NCI-H774 (cell line): ENCODE results near the gene GAS6.
"Not testable (repeated sequence)": the region's sequence is repeated elsewhere in the genome, so short reads cannot be mapped to it uniquely, and the experiment has no call there.

Source experiments
- DNase-seq: peaks from one replicate; lab custom pipeline; 2025; lab: John Stamatoyannopoulos, UW

GAS6 gene

DNA sequence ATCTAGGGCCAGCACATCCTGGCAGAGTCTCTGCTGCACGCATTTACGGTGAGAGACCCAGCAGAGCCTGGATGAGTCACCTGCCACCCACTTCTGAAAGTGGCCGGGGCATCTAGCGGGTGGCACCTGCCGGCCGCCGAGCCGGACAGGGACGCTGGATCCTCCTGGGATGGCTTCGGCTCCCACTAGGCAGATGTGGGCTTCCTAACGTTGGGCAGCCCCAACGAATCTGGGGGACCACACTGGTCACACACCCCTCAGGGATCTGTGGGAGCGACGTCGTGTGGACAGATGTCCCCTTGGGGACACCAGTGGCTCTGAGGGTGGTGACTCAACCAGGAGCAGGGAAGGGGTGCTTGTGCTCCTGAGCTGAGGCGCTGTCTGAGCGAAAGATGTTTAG, 72.7 kb downstream of the GAS6 start:
- DNase-seq, result no peak

DNA sequence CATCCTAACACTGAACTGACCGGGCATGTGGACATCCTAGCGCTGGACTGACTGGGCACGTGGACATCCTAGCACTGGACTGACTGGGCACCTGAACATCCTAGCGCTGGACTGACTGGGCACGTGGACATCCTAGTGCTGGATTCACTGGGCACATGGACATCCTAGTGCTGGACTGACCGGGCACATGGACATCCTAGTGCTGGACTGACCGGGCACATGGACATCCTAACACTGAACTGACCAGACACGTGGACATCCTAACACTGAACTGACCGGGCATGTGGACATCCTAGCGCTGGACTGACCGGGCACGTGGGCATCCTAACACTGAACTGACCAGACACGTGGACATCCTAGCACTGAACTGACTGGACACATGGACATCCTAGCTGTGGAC, 73.9 kb downstream of the GAS6 start:
- DNase-seq, result not testable (repeated sequence)

DNA sequence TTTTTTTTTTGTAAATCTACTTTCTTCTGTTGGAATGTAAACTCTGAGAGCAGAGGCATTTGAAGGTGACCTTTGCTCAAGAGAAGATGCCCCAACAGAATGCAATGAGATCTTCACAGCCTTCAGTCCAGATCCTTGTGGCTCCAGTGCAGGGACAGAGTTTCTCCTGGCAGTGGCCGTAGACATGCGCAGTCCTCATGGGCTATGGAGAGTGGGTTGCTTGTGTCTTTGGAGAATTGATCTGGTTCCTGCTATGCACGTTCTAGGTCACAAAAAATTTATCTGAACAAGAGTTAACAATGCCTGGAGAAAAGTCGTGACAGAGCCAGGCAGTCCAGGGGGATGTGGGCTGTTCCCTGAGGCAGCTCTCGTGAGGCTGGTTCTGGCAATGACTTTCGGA, 74.7 kb downstream of the GAS6 start:
- DNase-seq, result no peak

DNA sequence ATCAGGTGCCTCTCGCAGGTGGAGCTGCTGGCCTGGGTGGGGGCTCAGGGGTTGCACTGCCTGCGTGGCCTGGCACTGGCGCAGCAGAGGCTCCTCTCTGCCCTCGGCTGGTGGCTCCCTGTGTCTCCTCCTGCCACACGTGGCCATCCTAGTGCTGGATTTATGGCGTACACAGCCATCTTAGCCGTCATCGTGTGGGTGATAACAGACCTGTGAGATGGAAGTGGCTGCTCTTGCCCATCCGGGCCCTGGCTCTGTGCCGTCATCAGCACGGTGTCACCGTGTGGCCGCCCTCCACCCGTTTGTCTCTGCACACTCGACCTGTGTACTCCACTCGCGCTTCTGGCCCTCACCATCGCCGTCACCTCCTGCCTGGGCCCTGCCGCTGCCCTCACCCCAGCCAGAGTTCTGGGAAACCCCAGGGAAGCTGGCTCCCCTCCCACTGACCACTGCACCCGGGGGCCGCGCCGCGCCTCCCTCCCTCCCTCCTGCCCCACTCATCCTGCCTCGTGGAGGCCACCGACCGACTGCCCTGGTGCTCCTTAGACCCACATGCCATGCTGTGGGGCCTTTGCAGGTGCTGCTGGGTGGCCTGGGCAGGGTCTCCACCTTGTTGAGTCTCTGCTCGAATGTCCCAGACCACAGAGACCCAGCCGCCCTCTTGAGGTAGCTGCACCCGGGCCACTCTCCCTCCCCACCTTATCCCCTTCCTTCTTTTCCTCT, 75.3 kb downstream of the GAS6 start:
- DNase-seq, result no peak

DNA sequence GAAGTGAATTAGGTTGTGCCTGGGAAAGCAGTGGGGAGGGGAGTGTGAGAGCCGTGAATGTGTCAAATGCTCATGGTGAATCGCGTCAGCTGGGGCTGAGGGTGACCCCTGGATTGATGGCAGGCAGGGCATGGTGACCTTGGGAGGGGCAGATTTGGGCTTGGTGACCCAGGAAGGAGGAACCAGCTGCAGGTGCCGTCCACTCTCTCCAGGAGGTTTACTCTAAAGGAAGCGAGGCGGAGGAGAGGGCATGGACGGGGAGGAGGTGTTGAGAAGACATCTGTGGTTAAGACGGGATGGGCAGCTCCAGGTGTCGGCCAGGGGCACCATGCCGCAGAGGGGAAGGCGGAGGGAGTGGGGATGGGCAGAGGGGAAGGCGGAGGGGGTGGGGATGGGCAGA, 76.2 kb downstream of the GAS6 start:
- no peak for DNase-seq

DNA sequence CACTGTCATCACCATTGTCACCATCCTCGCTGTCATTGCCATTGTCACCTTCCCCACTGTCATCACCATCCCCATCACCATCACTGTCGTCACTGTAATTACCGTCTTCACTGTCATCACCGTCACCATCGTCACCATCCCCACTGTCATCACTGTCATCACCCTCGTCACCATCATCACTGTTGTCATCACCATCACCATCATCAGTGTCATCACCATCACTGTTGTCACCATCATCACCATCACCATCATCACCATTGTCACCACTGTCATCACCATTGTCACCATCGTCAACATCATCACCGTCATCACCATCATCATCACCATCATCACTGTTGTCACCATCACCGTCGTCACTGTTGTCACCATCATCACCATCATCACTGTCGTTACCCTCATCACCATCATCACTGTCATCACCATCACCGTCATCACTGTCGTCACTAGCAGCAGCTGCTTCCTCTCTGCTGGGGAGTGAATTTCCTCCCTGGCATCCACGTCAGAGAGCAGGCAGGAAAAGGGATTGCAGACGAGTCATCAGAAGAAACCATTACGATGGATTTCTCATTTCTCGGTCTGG, 77.5 kb downstream of the GAS6 start:
- DNase-seq, result no peak

DNA sequence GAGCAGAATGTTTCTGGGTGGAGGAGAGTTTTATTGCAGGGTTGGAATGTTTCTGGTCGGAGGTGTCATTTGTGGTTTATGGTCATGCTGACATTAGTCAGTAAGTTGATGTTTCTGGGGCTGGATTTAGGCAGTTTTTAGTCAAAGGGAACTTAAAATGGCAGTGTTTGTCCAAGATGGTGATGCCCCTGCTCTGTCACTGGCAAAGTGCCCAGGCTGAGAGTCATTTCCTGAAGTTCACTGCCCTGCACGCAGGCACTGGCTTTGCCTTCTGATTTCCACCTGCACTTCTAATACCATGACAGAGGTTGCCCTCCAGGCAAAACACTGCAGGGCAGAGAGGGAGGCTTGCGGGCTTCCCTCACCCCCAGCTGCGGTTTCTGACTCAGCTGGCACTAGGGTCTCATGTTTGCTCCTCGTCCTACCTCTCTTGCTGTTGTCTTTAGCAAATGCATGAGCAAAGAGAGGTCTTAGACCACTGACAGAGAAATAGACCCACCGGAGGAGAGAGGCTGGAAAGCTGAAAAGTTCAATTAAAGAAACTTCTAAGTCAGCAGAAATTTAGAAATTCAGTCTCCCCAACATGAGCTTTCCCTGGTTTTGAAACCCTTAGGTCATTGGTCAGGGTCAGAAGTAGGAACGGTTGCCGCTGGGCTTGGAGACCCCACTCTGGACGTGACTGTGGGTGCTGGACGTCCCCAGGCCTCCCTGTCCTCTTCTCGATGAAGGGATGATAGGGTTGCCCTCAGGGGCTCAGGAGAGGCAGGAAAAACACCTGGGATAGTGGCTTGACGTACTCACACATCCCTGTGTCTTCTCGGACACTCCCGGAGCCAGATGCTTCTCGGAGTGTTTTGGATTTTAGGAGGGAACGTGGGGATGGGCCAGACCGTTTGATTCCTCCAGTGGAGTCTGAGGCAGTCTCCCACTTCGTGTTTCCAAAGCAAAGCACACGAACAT, 78.5 kb downstream of the GAS6 start:
- DNase-seq, result no peak

DNA sequence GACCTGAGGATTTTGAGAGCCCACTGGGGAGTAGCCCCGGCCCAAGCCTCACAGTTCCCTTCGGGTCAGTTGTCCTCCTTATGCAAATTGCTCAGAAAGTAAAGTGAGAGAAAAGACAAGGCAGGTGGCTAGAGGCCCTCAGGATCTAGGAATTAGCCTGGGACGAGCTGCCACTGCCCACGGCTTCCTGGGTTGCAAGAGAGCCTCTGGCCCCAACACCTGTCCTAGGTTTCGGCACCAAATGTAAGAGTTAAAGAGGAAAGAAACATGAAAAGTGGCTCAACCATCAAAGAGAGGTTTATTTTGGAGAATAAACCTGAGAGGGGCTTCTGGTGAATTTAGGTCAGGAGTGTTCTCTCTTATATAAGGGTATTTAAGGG, 79.2 kb downstream of the GAS6 start:
- DNase-seq, result no peak

DNA sequence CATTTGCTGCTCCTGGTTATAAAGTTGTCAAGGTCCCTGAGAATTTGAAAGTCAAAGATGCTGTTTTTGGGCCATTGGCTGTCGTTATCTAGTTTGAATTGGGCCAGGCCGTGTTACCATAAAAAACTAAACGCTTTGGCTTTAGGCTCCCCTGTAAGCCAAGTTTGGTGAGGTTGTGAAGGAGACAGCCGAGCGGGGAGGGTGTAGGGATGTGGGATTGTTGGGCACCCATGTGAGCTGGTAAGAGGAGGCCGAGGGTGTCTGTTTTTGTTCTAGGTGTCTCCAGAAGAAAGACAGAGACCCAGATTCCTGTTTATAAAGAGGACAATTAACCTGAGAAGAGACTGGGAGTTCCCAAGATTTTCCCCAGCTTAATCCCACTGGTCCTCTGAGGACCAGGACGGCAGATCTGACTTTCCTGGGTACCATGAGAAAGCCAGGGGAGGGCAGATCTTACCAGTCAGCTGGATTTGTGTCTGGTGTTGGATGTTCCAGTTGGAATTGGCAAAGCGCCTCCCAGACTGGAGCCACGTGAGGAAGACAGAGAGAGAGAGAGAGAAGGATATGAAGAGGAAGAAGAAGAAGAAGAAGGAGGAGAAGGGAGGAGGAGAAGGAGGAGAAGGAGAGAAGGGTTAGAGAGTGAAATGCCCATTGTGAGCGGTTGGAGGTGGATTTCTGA, 79.8 kb downstream of the GAS6 start:
- DNase-seq, result no peak

DNA sequence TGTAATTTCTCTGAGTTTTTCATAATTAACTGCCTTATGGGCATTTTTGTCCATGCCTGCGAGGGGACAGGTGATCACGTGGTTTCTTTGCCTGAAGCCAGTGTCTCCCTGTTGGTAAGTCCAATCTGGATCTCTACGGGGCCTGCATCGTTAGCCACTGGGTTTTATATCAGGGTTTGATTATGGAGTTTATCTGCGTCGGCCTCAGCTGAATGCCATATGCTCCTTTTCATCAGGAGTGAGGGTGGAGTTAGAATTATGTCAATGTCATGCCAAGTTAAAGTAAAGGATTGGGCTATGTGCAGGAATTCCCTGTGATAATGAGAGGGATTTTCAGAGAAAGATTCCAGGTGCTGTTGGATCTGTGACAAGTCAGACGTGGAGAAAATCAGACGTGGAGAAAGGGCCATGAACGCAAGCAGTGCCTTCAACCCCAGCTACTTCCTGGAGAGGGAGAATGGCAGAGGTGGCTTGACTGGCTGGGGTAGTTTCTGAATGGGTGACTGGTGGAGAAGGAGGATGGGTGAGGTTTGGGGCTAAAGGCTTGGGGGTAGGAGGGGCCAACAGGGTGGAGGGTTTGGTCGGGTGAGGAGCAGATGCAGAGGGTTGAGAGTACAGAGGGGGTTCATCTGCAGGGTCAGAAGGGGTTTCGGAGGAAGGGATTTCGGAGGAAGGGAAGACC, 80.5 kb downstream of the GAS6 start:
- no peak for DNase-seq

DNA sequence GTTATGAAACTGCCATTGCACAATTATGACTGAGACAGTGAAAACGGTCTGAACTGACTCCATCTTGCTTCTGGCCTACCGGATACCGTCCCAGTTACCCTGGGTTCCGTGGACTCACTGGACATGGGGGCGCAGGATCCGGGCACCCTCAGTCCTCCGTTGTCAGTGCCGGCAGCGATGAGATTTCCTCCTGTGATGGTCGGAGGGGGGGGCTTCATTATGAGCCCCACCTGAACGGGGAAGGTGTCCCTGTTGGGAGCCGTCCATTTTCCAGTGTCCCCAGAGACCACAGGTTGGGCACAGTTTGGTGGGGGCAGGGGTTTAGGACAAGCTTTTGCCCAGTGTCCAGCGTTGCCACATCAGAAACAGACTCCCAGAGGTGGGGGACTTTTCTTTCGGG, 81.4 kb downstream of the GAS6 start:
- DNase-seq, result no peak

DNA sequence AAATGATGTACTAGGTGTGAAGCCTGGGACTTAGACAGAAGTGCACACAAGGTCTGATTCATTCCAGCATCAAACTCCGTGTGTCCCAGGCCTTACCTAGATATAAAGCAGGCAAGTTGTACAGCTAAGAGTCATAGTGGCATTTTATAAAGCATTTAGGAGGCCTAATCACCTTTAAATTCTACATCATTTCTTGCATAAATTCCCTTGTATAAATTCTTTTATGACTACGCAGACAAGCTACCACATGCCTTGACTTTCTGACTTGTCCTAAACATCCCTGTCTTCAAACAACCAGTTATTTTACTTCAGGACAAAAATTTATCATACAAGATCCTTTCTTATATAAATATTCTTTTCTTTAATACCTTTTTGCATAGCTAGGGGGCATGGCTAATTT, 82.3 kb downstream of the GAS6 start:
- DNase-seq, result no peak

DNA sequence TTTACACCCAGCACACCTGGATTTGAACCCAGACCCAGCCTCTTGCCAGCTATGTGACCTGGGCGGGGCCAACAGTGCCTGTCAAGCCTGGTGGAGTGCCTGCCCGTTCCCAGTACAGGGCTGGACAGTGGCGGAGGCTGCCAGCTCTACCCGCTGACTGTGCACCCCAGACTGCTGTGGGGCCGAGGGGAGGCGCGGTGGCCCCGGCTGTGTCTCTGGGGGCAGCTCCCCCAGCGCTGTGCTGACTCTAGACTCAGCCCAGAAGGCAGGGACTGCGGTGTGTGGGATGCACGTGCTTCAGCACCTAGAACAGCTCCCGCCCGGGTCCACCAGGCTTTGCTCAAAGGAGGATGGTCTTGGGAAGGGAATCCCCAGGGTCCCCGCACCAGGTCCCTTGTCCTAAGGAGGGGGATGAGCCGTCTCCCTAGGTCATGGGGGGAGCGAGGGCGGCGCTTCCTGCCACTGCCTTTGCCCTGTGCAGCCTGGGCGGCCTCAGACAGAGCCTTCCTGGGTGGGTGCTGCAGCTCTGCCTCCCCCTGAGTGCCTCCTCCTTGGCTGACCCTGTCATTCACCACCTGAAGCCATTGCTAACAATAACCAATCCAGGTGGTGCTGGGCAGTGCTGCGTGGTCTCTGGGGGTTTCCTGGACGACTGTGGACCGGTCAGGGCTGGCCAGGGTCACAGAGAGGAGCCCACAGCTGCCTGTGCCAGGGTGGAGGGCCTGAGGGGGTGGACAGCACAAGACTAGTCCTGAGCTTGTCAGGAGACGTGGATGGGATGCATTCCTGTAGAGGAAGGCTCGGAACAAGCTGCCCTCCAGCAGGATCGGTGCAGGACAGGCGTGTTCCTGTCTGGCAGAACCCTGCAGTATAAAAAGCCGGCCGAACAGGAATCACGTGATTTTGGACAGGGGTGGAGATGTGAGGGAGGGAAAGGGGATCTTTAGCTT, 86.3 kb downstream of the GAS6 start:
- DNase-seq, result no peak

DNA sequence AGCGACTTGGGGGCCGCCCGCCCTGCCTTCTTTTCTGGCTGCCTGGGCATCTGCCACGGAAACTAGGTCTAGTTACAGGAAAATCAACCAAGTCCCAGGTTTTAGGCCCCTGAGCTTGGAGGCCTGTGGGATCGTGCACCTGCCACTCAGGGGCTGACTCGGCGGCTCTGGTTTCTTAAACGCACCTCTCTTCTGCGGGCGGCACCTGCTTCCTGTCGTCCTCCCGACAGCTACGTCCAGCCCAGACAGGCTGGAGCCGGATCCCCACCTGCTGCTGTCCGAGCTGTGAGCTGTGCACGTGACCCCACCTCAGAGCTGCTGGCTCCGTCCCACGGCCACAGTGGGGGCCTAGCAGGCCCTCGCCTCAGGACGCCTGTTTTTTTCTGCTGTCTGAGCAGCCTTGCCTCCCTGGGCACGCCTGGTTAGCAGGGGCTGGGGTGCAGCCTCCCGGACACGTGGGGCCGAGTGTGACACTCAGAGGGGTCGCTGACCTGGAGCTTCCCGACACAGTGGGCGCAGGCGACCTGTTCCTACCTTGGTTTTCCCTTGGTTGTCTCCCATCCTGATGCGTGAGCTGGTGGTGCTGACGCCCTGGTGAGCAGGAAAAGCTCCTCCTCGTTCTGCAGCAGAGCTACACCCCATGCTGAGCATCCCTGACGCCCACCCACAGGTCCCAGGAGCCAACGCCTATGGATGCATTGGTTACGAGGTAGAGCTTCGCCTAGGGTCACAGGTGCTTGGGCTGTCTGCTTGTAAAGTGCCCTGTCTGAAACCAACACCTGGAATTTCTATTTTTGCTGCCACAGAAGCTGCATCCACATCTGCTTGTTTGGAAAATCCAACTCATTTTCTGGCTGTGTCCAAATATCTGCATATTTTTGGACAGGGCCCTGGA, 87.4 kb downstream of the GAS6 start:
- DNase-seq, result peak; percentile 94

DNA sequence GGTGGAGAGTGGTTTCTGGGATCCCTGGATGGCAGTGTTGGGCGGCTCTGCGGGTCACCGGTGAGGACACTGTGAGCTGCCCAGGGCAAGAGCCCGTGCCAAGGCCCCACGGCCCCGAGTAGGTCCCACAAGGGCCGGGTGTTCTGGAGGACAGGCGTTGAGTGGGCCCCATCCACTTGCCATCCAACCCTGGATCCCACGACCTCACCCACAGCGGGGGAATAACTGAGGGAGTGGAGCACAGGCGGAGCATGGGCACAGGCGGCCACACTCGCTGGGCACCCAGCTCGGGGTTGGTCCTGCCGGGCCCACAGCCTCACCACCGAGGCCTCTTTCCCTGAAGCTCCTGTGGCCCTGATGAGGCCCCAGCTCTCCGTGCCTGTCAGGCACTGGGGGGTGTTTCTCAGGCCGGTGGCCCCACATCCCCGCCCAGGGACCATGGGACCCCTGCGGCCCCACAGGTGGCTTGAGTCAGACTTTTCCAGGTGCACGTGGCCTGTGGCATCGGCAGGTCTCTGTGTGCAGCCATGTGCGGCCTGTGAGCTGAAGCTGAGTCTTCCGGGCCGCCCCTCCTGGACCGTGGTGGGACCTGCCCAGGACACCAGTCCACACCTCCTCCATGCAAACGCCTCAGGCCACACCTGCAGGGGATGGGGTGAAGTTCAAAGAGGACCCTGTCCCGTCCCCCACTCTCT, 88.3 kb downstream of the GAS6 start:
- DNase-seq, result no peak

DNA sequence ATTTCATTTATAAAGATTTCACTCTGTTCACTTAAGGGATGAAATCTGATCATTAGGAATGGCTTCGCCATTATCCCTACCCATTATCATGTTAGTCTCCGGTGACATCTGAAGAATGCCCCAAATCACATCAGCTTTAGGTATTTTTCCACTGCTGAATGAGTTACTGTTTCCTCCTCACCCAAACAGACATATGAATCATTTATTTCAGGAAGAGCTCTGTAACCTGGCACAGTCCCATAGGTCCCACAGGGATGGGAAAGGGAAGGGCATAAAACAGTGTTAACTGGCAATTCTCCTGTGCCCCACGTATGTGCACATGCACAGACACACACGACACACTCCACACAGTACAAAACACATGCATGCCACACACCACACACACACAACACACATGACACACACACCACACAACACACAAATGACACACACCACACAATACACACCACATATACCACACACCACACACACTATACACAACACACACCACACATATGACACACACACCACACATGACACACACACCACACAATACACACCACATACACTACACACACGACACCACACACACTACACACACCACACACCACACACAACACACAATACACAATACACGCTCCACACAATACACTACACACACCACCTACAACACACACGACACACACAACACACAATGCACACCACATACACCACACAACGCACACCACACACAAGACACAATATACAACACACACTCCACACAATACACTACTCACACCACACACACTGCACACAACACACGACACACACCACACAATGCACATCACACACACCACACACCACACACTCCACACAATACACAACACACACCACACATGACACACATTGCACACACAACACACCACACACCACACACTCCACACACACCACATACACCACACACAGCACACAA, 89.4 kb downstream of the GAS6 start:
- DNase-seq, result no peak

DNA sequence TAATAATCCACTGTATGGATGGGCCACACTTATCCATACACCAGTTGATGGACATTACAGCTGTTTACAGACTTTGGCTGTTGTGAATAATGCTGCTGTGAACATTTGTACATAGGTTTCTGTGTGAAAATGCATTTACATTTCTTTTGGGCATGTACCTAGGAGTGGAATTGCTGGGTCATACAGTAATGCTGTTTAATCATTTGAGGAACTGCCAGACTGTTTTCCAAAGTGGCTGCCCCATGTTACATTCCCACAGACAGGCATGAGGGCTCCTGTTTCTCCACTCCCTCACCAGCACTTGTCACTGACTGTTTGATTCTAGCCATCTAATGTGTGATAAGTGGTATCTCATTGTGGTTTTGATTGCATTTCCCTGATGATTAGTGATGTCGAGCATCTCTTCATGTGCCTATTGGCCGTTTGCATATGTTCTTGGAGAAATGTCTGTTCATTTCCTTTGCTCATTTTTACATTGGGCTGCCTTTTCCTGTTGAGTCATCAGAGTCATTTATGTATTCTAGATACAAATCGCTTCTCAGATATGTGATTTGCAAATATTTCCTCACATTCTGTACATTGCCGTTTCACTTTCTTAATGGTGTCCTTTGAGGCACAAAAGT, 92.1 kb downstream of the GAS6 start:
- no peak for DNase-seq
